GM10847 (cell line): ENCODE measurements around the gene SMAD3.

Experiments used
- POLR2A ChIP-seq: IDR thresholded peaks from 2 replicates; pipeline ENCODE4 v1.6.1; 2011; ENCODE audit not compliant: insufficient read length; ENCODE audit errors: extremely low read depth

The SMAD3 gene

DNA sequence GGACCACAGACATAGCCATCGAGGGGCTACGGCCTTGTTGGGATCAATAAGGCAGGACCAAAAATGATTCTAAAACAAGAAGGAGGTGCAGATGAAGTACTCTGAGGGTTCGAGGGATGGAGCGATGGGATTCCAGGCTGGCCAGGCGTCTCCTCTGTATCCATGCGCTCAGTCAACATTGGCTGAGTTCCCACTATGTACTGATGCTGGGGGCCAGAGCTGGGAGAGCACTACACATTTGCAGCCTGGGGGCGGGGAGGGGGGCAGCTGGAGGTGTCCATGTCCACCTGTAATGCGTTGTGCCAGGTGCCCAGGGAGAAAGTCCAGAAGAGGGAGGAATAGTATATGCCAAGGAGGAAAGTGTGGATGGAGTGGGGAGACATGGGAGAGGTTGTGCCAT lies 107.6 kb downstream of the SMAD3 start:
- no peak for TF ChIP-seq POLR2A

DNA sequence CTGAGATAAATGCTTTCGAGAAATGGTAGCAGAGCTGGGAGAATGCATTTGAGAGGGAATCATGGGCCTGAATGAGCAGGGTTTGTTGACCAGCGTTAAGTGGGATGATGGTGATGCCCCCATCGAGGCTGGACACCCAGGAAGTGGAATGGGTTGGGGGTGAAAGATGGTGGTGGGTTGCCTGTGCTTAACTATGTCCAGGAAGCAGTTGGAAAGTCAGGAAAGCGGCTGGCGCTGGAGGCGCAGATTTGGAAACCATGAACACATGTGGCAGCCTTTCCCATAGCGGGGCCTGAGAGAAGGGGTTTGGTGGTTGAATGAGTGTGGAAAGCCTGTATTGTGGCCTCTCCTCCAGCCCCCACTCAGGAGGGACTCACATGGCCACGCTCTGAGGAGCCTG lies 108.4 kb downstream of the SMAD3 start:
- no peak for TF ChIP-seq POLR2A

DNA sequence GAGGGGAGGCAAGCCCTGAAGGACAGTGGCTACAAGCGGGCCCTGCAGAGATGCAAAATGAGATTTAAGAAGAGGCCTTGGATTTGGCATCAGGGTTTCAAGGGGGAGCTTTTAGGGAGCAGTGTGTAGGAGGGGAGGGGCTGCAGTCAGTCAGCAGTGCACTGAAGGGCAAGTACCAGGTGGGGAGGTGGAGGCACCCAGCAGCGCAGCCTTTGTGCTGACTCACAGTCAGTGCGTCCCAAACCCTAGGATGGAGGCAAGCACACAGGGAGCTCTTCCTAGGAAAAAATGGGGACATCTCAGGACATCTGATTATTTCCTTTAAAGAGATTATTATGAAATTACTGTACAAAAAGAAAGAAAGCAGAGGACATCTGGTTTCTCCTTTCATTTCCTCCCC lies 109.0 kb downstream of the SMAD3 start:
- TF ChIP-seq POLR2A = no peak

DNA sequence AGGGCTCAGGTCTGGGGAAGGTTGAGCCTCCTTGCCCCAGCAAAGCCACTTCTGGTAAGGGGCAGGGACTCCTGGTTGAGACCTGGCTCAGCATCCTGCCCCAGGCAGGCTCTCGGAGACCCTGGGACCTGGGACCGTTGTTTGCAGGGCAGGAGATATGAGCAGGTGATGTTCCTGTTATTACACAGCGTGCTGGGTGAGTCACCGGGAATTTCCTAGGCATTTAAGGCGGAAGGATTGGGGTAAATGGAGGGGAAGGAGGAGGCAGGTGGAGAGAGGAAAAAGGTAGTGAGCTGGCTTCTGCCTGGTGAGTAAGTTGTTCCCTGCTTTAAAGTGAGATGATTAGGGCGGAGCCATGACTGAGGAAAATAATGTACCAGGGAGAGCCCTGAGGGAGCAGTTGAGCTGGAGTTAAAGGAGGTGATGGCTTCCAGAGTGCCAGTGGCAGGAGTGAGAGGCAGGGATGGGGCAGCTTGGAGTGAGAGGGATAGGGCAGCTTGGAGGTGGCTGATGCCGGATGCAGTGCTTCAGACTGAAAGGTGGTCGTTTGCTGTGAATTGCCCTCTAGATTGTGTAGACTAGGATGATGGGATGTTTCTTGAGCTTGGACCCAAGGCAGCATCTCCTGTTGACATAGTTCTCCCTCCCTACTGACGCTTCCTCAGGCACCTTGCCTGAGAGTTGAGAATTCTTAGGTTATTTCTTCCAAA lies 109.6 kb downstream of the SMAD3 start:
- no peak for TF ChIP-seq POLR2A

DNA sequence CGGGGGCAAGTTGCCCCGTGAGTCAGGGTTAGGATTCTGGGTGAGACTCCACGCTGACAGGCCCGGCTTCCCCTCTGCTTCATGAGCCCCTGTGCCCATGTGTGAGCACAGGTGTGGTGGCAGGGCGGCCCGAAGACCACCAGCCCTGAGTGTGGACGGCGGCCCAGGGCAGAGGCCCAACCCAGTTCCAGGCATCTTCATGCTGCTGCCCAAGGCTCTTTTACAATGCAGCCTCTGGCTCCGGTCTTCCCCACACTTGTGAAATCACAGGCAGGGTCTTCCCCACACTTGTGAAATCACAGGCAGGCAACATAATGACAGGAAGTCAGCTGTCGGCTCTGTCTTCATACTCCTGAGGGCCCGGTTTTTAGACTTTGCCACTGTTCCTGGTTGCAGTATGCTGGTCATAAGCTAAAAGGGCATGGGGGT lies 110.3 kb downstream of the SMAD3 start:
- TF ChIP-seq POLR2A = no peak

DNA sequence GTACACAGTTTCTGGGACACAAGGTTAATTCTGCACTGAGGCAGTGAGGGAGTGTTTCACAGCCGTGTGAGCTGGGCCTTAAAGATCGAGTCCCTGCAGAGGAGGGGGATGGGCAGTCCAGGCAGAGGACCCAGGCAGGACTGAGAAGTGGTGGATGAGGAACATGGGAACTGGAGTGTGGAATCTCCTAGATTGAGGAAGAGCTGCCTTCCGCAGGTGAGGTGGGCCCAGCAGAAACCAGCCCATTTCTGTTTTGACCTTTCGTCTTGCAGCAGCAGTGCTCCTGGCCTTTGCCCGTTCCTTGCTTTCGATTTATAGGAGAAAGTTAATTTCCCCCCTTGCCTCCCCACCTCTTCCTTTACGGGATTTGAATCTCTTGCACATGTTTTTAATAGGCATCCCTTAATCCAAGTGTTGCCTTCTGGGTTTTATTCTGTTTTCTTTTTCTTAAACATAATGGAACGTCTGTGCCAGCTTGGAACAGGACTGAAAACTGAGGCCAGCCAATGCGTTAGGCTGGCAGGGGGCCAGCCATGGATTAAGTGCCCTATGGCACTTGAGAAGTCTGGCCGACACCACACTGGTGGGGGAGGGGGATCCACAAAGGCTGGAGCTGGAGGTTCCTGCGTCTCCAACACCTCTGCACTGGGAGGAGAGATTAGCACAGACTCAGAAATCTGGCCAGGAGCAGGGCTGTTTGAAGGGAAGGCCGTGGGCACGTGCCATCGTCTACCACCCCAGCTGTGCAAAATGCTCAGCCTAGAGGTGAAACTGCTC lies 111.0 kb downstream of the SMAD3 start:
- TF ChIP-seq POLR2A = no peak

DNA sequence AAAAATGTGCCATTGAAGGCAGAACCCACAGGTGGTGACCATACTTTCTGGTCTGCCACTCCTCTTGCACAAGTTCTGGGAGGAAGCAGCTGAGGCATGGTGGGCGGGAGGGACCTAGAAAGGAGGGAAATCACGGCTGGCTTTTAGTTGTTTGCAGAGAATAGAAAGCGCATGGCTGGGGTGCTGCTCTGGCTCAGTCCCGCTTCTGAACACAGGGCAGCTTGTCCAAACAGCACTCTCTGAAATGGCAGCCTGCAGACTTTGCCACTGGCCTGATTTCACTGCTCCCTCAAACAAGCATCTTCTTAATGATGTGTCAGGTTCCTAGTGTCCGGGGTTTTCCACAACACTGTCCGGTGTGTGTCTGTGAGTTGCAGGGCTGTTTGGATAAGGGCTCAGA lies 112.3 kb downstream of the SMAD3 start:
- no peak for TF ChIP-seq POLR2A

DNA sequence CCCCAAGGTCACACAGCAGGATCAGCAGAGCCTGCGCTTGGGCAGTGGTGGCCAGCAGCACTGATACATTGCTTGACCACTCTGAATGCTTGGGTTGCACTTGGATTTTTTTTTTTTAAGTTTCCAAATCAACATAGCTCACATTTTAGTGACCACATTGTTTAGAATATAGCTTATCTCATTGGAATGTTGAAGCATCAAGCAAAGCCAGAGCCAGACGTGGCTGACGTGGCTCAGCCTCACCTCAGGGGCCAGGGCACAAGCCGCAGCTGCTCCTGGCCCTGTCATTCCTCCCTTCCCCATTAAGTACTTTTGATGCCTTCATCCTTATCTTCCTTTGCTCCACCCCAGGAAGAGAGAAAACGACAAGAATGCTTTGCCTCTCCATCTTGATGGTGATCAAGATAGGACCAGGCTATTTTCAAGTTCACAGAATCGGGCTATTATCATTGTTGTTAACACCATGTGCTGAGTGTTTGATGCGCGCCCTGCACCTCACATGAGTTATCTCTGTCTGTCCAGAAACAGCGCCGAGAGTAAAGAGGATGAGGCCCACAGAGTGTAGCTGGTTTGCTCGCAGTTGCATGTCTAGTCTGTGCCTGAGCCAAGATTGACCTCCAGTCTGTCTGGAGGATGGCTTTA lies 113.3 kb downstream of the SMAD3 start:
- no peak for TF ChIP-seq POLR2A

DNA sequence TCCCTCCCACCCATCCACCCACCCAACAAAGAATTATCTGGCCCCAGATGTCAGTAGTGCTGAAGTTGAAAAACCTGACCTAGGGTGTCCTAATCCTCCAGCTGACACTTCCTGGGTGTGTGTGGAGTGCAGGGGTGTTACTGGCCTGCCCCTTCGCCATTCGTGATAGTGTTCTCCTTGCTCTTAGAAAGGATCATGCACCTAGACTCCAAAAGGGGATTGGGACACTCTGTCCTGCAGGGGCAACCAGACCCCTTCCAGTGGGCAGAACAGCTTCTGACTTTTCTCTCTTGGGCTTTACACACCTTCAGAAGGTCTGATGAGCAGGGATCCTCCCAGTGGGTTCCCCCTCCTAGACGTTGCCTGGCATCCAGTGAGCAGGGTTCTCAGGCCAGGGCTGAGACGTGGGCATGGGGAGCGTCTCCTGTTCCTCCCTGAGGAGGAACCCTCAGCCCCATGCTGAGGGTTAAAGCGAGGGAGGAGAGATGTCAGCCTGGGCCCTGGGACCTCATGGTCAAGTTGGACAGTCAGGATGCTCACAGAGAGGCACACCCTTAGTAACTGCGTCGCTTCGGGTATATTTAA lies 114.1 kb downstream of the SMAD3 start:
- TF ChIP-seq POLR2A = no peak

DNA sequence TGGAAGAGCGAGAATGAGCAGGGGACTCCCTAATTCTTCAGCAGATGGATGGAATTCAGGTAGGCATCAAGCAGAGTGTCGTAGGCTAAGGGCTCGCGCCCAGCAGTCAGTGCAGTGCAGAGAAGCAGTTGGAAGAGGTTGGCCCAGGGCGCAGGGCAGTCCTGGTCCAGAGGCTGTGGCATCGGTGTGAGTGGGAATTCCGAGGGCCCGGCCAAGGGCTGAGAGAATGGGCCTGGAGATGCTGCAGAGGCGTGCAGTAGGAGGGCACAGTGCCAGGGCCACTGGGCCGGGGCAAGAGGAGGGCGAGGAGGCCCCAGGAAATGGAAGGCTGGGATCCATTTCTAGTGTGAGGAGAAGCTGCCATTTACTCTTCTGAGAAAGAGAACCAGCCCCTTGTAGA lies 114.6 kb downstream of the SMAD3 start:
- TF ChIP-seq POLR2A = no peak

DNA sequence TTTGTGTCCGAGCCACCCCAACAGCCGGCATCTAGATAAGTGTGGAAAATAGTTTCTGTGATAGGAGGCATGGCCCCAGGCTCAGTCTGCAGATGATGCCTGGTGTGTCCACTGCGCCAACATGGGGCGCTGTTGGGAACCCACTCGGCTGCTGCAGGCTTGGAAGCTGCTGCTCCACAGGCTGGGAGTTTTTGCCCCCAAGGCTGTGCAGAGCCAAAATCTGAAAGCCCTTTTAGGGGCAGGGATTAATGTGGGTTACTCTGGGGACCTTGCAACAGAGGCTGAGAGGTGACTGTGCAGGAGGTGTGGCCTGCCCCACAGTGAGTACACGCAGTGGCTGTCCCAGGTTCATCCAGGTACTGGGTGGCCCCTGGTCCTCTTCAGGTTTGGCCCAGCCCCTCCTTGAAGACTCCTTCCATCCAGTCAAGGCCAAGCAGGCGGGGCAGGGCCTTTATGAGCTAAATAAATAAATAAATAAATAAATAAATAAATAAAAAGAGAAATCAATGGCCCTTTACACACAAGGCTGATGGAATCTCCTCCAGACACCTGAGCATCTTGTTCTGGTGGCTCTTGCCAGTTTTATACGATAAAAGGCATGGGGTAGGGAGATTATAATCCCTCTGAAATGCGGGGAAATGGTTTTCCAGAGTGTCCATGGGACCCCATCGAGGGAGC lies 115.3 kb downstream of the SMAD3 start:
- no peak for TF ChIP-seq POLR2A

DNA sequence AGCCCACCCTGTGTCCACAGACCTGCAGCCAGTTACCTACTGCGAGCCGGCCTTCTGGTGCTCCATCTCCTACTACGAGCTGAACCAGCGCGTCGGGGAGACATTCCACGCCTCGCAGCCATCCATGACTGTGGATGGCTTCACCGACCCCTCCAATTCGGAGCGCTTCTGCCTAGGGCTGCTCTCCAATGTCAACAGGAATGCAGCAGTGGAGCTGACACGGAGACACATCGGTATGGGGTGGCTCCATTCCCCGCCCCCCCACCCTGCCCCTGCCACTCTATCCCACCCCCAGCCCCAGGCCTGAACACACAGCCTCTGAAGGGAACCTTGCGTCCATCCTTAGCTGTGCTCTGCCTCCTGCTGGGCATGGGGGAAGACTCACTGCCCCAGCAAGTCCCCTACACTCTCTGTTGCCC lies 115.8 kb downstream of the SMAD3 start:
- no peak for TF ChIP-seq POLR2A

DNA sequence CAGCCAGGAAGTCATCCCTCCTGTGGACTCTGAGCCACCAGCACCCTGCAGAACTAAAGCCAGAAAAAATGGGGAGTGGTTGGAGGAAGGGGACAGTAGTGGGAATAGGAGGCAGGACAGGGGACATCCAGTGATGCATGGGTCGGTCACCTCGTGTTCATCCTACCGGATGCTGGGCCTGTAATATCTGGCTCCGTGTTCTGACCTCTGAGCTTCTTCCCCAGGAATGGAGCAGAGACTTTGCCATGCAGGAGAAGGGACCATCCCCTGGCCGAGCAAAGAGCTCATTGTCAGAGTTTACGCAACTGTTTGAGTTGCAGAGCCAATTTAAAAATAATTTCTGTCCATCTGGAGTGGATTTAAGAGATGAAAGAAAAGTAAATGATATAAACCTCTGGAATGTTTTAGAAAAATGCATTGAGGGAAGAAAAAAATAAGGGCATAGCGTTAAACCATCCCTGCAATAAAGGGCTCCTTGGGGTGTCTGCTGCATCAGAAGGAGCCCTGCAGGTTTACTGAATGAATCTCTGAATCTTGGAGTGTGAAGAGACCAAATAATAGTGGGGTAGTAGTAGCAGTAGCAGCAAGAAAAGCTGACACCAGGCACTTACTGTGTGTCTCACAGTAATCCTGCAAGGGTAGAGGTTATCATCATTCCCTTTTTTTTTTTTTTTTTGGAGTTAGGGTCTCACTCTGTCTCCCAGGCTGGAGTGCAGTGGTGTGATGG lies 118.2 kb downstream of the SMAD3 start:
- TF ChIP-seq POLR2A = no peak

DNA sequence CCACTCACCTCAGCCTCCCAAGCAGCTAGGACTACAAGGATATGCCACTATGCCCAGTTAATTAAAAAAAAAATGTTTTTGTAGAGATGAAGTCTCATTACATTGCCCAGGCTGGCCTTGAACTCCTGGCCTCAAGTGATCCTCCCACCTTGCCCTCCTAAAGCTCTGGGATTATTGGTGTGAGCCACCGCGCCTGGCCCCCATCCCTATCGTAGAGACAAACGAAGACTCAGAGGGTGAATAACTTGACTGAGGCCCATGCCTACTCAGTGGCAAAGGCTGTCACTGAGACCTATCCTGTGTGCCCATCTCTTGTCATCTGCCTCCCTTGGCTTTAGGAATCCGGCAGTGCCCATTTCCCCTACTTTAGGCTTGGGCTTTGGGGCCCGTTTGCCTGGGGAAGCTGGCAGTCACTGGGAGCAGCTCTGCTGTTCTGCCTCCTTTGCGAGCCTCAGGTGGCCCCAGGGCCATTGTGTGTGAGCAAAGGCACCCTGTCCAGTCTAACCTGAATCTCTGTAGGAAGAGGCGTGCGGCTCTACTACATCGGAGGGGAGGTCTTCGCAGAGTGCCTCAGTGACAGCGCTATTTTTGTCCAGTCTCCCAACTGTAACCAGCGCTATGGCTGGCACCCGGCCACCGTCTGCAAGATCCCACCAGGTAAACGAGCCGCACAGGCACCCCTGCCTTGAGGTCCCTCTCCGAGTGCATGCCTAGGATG lies 119.0 kb downstream of the SMAD3 start:
- TF ChIP-seq POLR2A = no peak
